Kidney epithelial cell (primary cell): ENCODE measurements around the gene ATG9B. TPM values are rescaled to one million over a fixed set of nuclear protein-coding genes. Genes with fewer than 3 reads are reported as not detected.

ENCODE experiments used
- DNase-seq: peaks from one replicate; pipeline ENCODE4 v3.0.0-alpha.2; 2010; ENCODE audit warnings: low read depth
- H3K27me3 ChIP-seq: 2 replicates; pipeline ENCODE4 v1.6.0; 2011; ENCODE audit warnings: low read length; ENCODE audit not compliant: control insufficient read depth, insufficient read depth
- H3K36me3 ChIP-seq: 2 replicates; pipeline ENCODE4 v1.5.1; 2011; ENCODE audit warnings: low read length; ENCODE audit not compliant: control insufficient read depth, insufficient read depth
- H3K4me3 ChIP-seq: 2 replicates; pipeline ENCODE4 v1.5.1; 2011; ENCODE audit warnings: low read depth, mild to moderate bottlenecking, control low read depth, low read length
- CTCF ChIP-seq: IDR thresholded peaks from 2 replicates; pipeline ENCODE4 v1.5.1; 2011; ENCODE audit warnings: mild to moderate bottlenecking, moderate library complexity, low read length, control low read depth, inconsistent platforms; ENCODE audit not compliant: insufficient read depth, poor library complexity, severe bottlenecking
- total RNA-seq: library from RNA; depleted of rRNA; stranded (reverse); fragments of >200 nt; gene quantifications from 2 replicates; pipeline ENCODE4 v1.2.3, GENCODE V29; 2015

Gene ATG9B
- total RNA-seq, 1 donor from 2014 or later = 2.1 TPM

- H3K36me3 ChIP-seq = no peaks in the 10 kb centered on the region
- peaks cover 7% of the 10 kb centered on the region for H3K27me3 ChIP-seq
- no peak for TF ChIP-seq CTCF
- H3K4me3 ChIP-seq = no peak overlapping the region
- no peak for DNase-seq
Measured at GRCh38 chr7:150998341-150998740, 26.0 kb downstream of the ATG9B start.

DNA sequence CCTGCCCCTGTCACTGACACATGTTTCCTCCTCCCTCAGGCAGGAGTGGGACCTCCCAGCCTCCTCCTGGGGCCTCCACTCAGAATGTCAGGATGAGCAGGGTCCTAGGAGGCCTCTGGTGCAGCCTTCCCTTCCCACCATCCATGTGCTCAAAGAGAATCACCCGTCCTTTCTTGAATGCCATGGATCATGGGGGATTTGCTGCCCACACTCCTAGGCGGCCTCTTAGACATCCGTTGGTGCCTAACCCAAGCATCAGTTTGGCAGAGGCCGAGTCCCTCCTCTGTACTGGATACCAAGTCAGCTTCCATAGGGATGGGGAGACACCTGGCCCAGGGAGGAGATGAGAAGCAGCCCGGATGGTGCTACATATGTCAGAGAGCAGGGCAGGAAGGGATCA lies 26.5 kb downstream of the ATG9B start:
- Histone ChIP-seq H3K4me3 (no peak overlapping the region), H3K27me3 (peaks cover 7% of the 10 kb centered on the region), H3K36me3 (no peaks in the 10 kb centered on the region)
- no peak for DNase-seq
- TF ChIP-seq CTCF = no peak

- Histone ChIP-seq H3K27me3 (peaks cover 7% of the 10 kb centered on the region), H3K4me3 (no peak overlapping the region), H3K36me3 (no peaks in the 10 kb centered on the region)
- DNase-seq = no peak
- no peak for TF ChIP-seq CTCF
Measured at GRCh38 chr7:150997075-150997511, 27.2 kb downstream of the ATG9B start.

DNA sequence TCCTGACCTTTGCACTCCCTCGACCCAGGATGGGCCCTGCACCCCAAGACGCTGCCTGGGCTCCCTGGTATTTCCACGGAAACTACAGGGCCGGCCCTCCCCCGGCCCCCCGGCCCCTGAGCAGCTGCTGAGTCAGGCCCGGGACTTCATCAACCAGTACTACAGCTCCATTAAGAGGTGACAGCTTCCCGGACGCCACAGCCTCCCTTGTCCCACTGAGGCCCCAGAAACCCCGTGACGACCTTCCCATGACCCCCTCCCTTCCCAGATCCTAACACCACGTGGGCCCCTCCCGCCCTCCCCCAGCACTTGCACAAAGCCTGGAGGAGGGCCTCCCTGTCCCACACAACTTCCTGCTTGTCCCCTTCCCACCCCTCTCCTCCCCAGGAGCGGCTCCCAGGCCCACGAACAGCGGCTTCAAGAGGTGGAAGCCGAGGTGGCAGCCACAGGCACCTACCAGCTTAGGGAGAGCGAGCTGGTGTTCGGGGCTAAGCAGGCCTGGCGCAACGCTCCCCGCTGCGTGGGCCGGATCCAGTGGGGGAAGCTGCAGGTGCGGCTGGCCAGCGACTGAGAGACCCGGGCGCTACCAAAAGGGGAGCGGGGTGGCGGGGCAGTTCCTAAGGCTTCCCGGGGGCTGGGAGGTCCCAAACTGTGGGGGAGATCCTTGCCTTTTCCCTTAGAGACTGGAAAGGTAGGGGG lies 27.8 kb downstream of the ATG9B start:
- Histone ChIP-seq H3K4me3 (no peak overlapping the region), H3K36me3 (no peaks in the 10 kb centered on the region), H3K27me3 (peaks cover 7% of the 10 kb centered on the region)
- no peak for TF ChIP-seq CTCF
- no peak for DNase-seq

DNA sequence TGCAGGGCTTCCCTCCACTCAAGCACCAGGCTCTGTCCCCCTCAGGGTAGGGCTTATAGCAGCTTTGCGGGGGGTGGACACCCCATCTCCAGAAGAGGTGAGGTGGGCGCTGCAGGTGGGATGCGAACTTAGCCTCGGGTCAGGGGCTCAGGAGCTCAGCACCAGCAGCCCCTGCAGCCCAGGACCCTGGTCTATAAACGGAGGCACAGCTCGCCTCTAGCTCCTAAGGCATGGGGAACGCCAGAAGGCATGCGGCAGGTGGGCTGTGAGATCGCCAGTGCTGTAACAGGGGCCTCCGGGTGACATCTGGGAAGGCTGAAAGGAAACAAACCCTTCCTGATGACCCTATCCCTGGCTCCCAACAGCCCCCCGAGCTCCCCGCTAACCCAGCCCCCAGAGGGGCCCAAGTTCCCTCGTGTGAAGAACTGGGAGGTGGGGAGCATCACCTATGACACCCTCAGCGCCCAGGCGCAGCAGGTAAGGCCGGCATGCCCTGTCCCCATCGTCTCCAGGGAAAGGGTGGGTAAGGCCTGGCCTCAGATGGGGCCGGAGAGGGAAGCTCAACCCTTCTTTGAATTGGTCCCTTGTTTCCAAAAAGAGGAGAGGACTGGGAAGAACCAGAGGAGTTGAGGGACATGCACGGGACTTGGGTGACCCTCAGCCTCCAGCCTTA lies 29.3 kb downstream of the ATG9B start:
- no peak for DNase-seq
- peaks cover 7% of the 10 kb centered on the region for H3K27me3 ChIP-seq
- no peaks in the 10 kb centered on the region for H3K36me3 ChIP-seq
- H3K4me3 ChIP-seq = no peak overlapping the region
- no peak for TF ChIP-seq CTCF
